Stimulated activated CD4-positive, alpha-beta T cell treated with anti-CD3 and anti-CD28 coated beads, Interleukin-1b, Interleukin-23, amount 100 ng/mL, for 24 hours (primary cell): ENCODE data around the gene DISP2.

Experiments
- DNase-seq, 4 experiments: peaks; one replicate each; pipeline ENCODE4 v3.0.0-alpha.2; 2020; ENCODE audit warnings: low read depth in 4 of 4, low spot score in 1 of 4

The DISP2 gene

DNA sequence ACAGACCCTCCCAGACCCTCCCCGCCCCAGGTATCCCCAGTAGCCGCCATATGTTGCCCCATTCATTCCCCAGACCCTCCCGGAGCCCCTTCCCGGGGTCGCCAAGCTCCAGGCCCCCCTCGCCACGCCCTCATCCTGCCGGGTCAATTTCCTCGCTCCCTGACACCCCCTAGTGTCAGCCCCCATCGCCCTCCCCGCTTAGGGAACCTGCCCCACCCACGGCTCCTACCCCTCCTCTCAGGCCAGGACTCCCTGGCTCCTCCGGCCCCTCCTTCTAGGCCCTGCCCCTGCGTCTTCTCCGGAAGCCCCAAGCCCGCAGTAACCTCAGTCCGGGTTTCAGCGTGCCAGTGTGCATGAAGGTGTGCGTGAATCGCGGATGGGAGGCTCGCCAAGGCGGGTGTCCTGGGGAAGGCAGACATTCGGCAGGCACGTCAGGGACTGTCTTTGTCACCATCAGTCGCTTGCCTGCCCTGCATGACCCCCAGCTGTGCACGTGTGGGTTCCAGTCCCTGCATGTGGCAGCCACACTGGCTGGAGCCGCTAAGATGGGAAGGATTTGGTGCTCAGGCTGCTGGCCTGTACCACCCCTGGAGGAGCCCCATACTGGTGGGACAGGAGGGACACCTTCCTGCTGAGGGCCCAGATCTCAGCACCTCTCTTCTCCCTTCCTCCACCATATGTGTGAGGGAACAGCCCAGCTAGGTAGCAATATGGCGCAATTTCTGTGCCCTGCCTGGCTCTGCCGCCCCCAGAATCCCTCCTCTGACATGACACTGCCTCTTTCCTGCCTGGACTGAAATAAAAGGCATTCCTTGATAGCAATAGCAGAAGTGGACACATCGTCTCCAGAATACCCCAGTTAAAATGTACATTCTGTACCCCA lies 693 bp downstream of the DISP2 start:
- DNase-seq = no peak

DNA sequence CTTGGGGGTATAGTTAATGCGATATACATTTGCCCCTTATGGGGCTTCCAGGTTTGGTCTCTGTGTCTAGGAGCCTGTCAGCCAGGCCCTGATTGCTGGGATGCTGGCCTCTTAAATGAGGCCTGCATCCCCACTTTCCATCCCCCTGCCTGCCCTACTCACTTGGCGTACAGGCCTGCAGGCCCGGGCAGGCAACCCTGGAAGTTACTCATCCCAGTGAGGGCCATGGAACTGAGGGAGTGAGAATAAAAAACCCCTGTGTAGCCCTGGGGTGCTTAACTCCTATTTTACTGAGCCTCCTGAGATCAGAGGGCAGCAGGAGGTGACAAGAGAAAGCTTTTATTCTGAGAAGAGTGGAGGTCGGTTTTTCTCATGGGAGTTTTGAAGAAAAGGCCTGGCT lies 2.0 kb downstream of the DISP2 start:
- DNase-seq = no peak

GRCh38 chr15:40361640-40362039 lies 3.6 kb downstream of the DISP2 start:
- DNase-seq = no peak

- DNase-seq = no peak
These were observed 5.6 kb downstream of the DISP2 start for GRCh38 chr15:40363611-40364010.

- DNase-seq = no peak
These were observed 6.2 kb downstream of the DISP2 start for GRCh38 chr15:40364251-40364650.

DNA sequence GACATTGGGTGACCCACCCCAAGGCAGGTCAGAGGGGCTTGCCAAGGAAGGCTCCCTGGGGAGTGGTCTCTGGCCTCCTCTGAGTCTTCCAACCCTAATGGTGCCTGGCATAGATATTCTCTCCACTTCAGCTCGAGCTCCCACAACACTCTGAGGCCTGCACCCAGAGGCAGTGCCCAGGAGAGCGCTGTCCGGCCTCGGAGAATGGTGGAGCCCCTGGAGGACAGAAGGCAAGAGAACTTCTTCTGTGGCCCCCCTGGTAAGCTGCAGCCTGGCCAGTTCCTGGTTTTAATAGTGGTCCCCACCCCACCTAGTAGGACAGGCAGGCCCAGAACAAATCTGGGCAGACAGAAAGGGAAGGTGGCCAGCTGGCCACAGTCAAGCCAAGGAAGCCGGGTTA lies 7.0 kb downstream of the DISP2 start:
- DNase-seq = no peak

DNA sequence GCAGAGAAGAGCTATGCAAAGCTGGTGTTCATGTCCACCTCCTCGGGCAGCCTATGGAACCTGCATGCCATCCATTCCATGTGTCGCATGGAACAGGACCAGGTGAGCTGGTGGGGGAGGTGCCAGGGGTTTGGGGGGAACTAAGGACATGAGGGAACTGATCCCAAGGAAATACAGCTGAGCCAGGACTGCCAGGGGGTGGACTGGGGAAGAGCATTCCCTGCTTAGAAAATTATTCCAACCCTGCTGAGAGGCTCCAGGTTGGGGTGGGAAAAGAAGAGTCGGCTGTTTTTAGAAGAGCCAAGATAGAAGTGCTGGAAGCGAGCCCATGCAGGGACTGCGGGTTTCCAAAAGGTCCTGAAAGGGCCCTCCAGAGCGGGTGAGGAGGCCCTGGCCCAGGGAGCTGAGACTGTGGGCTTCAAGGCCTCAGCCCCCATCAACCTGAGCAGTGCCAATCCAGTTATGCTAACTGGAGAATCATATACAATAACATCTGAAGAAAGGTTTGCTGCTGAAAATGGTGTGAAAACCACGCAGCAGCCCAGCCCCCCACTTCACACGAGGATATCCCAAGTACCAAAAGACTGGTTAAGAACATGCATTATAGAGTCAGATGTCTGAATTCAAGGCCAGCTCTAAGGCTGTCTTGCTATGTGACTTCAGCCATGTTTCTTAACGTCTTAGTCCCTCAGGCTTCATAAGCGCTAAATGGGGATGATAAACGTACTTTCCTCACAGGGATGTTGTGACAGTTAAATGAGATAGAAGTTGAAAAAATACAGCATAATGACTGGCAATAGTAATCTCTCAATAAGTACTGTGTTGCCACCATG lies 7.8 kb downstream of the DISP2 start:
- no peak for DNase-seq

DNA sequence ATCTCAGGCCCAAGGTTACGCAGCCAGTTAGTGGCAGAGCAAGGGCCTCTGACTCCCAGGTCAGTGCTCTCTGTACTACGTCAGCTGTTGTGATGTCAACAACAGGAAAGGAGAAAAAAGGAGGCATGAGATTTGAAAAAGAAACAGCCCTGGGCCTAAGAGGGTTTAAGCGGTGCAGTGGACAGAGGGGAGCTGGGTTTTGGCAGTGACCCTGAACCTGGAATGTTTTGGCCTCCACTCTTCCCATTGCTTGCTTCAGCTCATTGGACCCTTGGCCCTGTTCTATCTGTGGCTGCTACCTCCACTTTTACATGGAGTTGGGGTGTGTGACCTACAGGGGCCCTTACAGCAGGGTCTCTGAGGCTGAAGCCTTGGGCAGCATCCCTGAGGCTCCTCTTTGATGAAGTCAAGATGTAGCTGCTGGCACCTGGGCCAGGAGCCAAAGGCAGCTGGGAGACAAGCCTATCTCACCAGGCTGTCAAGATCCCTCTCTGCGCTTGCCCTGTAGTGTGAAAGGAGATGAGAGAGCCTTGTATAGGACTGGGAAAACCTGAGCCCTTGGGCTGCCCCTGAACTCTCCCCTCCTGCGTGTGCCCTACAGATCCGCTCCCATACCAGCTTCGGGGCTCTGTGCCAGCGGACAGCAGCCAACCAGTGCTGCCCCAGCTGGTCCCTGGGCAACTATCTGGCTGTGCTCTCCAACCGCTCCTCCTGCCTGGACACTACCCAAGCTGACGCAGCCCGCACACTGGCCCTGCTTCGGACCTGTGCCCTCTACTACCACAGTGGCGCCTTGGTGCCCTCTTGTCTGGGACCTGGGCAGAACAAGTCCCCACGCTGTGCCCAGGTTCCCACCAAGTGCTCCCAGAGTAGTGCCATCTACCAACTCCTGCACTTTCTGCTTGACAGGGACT lies 8.7 kb downstream of the DISP2 start:
- DNase-seq = no peak

- DNase-seq = no peak
These were observed 9.3 kb downstream of the DISP2 start for GRCh38 chr15:40367371-40367685.

- peak; percentile 54 to 80 (median 62) for DNase-seq
These were observed 9.9 kb downstream of the DISP2 start for GRCh38 chr15:40367686-40368611.

GRCh38 chr15:40368719-40369473 lies 10.9 kb downstream of the DISP2 start:
- DNase-seq = no peak

- DNase-seq = no peak
These were observed 11.5 kb downstream of the DISP2 start for GRCh38 chr15:40369474-40369869.

DNA sequence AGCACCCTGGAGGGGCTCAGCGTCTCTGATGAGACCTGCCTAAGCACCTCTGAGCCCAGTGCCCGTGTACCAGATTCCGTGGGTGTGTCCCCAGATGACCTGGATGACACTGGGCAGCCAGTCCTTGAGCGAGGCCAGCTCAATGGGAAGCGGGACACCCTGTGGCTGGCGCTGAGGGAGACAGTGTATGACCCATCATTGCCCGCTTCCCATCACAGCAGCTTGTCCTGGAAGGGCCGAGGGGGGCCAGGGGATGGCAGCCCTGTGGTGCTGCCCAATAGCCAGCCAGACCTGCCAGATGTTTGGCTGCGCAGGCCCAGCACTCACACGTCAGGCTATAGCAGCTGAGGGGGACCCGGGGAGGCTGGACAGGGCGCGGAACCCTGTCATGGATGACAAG lies 12.0 kb downstream of the DISP2 start:
- no peak for DNase-seq

- no peak for DNase-seq
These were observed 15.0 kb downstream of the DISP2 start for GRCh38 chr15:40372981-40373380.

GRCh38 chr15:40377606-40378005 lies 19.6 kb downstream of the DISP2 start:
- no peak for DNase-seq

- no peak for DNase-seq
These were observed 21.4 kb downstream of the DISP2 start for GRCh38 chr15:40379374-40379773.

- DNase-seq = no peak
These were observed 21.8 kb downstream of the DISP2 start for GRCh38 chr15:40379853-40380252.

DNA sequence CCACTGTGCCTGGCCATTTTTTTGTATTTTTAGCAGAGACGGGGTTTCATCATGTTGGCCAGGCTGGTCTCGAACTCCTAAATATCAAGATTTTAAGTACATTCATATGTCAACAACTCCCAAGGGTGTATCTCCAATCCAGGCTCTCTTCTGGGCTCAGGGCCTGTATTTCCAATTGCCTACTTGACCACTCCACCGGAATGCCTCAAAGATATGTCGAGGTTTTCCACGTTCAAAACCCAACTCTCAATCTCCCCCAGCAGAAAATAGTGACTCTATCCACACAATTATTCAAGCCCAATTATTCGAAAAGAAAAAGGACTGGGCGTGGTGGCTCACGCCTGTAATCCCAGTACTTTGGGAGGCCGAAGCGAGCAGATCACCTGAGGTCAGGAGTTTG lies 22.6 kb downstream of the DISP2 start:
- no peak for DNase-seq

DNA sequence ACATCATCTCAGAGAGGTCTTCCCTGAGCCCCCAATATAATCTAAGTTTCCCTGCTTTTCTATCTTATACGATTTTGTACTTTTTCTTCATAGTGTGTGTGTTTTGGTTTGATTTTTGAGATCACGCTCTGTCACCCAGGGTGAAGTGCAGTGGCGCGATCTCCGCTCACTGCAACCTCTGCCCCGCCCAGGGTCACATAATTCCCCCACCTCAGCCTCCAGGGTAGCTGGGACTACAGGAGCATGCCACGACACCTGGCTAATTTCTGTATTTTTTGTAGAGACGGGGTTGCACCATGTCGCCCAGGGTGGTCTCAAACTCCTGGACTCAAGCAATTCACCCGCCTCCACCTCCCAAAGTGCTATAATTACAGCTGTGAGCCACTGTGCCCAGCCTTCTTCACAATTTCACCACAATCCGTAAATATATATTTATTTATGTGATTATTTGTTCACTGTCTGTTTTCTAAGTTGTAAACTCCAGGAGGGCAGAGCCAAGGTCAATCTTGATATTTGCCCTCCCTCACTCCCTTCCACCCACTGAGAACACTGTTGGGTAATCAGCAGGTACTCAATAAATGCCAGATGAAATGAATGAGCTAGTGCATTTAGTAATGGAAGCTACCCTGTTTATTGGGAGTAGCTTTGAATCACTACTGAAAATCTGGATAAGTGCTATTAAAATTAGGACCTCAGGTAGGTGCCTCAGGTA lies 24.0 kb downstream of the DISP2 start:
- no peak for DNase-seq
